Kidney tubule cell (primary cell): Measurements from ENCODE around the gene MED22.

Source experiments
- DNase-seq: peaks from one replicate; pipeline ENCODE4 v3.0.0-alpha.2; 2018; ENCODE audit warnings: low spot score

The MED22 gene

GRCh38 chr9:133375724-133376654, 28.1 kb upstream of the MED22 start, which contains the start of the genes STKLD1 and SURF4:
Gene STKLD1 (plus strand): TSS chr9:133376366. CDS start chr9:133376474, 108 bp downstream.
Gene SURF4 (minus strand): TSS chr9:133376060. CDS start chr9:133375969, 91 bp downstream.
- DNase-seq, result peak; percentile 97

- DNase-seq, result peak; percentile 48
These were observed 27.3 kb upstream of the MED22 start for GRCh38 chr9:133375116-133375723.

- DNase-seq, result peak; percentile 66
These were observed 26.7 kb upstream of the MED22 start for GRCh38 chr9:133374612-133375115.

- DNase-seq, result peak; percentile 1
These were observed 24.2 kb upstream of the MED22 start for GRCh38 chr9:133372144-133372543.

- DNase-seq, result peak; percentile 19
These were observed 23.4 kb upstream of the MED22 start for GRCh38 chr9:133371261-133371711.

- no peak for DNase-seq
These were observed 22.8 kb upstream of the MED22 start for GRCh38 chr9:133370685-133371084.

- no peak for DNase-seq
These were observed 22.0 kb upstream of the MED22 start for GRCh38 chr9:133369933-133370332.

GRCh38 chr9:133369422-133369821, 21.5 kb upstream of the MED22 start:
- DNase-seq, result no peak

GRCh38 chr9:133368249-133368881, 20.4 kb upstream of the MED22 start:
- peak; percentile 56 for DNase-seq

- DNase-seq, result no peak
These were observed 19.8 kb upstream of the MED22 start for GRCh38 chr9:133367778-133368177.

- DNase-seq, result no peak
These were observed 19.3 kb upstream of the MED22 start for GRCh38 chr9:133367221-133367620.

- no peak for DNase-seq
These were observed 18.5 kb upstream of the MED22 start for GRCh38 chr9:133366435-133366834.

- DNase-seq, result no peak
These were observed 14.6 kb upstream of the MED22 start for GRCh38 chr9:133362359-133363044.

- DNase-seq, result no peak
These were observed 13.7 kb upstream of the MED22 start for GRCh38 chr9:133361507-133362092.

- DNase-seq, result no peak
These were observed 12.8 kb upstream of the MED22 start for GRCh38 chr9:133360400-133361393.

- no peak for DNase-seq
These were observed 11.7 kb upstream of the MED22 start for GRCh38 chr9:133359399-133360175.

GRCh38 chr9:133357656-133358055, 9.7 kb upstream of the MED22 start:
- no peak for DNase-seq

- DNase-seq, result peak; percentile 86
These were observed 8.6 kb upstream of the MED22 start, which contains the start of the genes SURF1 and SURF2 for GRCh38 chr9:133356391-133357091. Gene SURF1 (minus strand): TSS chr9:133356487. CDS start chr9:133356453, 34 bp downstream. Gene SURF2 (plus strand): TSS chr9:133356550. CDS start chr9:133356593, 43 bp downstream.
